WTC11 (cell line): Measurements from ENCODE around the gene SETD4. TPM values are rescaled to one million over a fixed set of nuclear protein-coding genes. Genes with fewer than 3 reads are reported as not detected.

Source experiments
- ATF3 ChIP-seq: sonication (generic); formaldehyde crosslinking; conservative IDR thresholded peaks from 2 replicates; pipeline ENCODE4 v1.8.1; 2022; ENCODE audit warnings: mild to moderate bottlenecking, missing genetic modification reagents
- CBFB ChIP-seq: sonication (generic); formaldehyde crosslinking; IDR thresholded peaks from 2 replicates; pipeline ENCODE4 v1.8.1; 2022; ENCODE audit warnings: mild to moderate bottlenecking, low read depth, missing genetic modification reagents
- E2F5 ChIP-seq: sonication (generic); formaldehyde crosslinking; IDR thresholded peaks from 2 replicates; pipeline ENCODE4 v1.8.1; 2022; ENCODE audit warnings: mild to moderate bottlenecking, moderate library complexity, missing genetic modification reagents
- ELF4 ChIP-seq: sonication (generic); formaldehyde crosslinking; IDR thresholded peaks from 2 replicates; pipeline ENCODE4 v1.8.1; 2022; ENCODE audit warnings: low read depth, mild to moderate bottlenecking, moderate library complexity, missing genetic modification reagents
- ESRRA ChIP-seq: sonication (generic); formaldehyde crosslinking; IDR thresholded peaks from 2 replicates; pipeline ENCODE4 v1.8.1; 2022; ENCODE audit warnings: mild to moderate bottlenecking, missing genetic modification reagents, borderline replicate concordance
- FOXK1 ChIP-seq: sonication (generic); formaldehyde crosslinking; IDR thresholded peaks from 2 replicates; pipeline ENCODE4 v1.8.0; 2022; ENCODE audit warnings: mild to moderate bottlenecking, moderate library complexity, missing genetic modification reagents
- FOXP4 ChIP-seq: sonication (generic); formaldehyde crosslinking; IDR thresholded peaks from 2 replicates; pipeline ENCODE4 v1.8.0; 2022; ENCODE audit warnings: mild to moderate bottlenecking, missing genetic modification reagents
- GTF2I ChIP-seq: fragments of 250-450 bp; sonication (Bioruptor Pico); conservative IDR thresholded peaks from 2 replicates; pipeline ENCODE4 v1.4.0; 2021; ENCODE audit warnings: mild to moderate bottlenecking
- HMGXB4 ChIP-seq: sonication (generic); formaldehyde crosslinking; IDR thresholded peaks from 2 replicates; pipeline ENCODE4 v1.8.1; 2023; ENCODE audit warnings: mild to moderate bottlenecking, moderate library complexity, missing genetic modification reagents
- JUN ChIP-seq: sonication (generic); formaldehyde crosslinking; IDR thresholded peaks from 2 replicates; pipeline ENCODE4 v1.8.0; 2023; ENCODE audit warnings: mild to moderate bottlenecking, missing genetic modification reagents
- MAX ChIP-seq: sonication (generic); formaldehyde crosslinking; IDR thresholded peaks from 2 replicates; pipeline ENCODE4 v1.8.0; 2022; ENCODE audit warnings: mild to moderate bottlenecking, missing genetic modification reagents
- NFATC4 ChIP-seq: fragments of 250-450 bp; sonication (Bioruptor Pico); IDR thresholded peaks from 2 replicates; pipeline ENCODE4 v1.9.0; 2021; ENCODE audit warnings: mild to moderate bottlenecking
- NR2C2 ChIP-seq: sonication (generic); formaldehyde crosslinking; IDR thresholded peaks from 2 replicates; pipeline ENCODE4 v1.8.0; 2022; ENCODE audit warnings: mild to moderate bottlenecking, missing genetic modification reagents
- RELA ChIP-seq: sonication (generic); formaldehyde crosslinking; IDR thresholded peaks from 2 replicates; pipeline ENCODE4 v1.8.1; 2022; ENCODE audit warnings: missing genetic modification reagents, mild to moderate bottlenecking, borderline replicate concordance
- SMAD4 ChIP-seq: sonication (generic); formaldehyde crosslinking; IDR thresholded peaks from 2 replicates; pipeline ENCODE4 v1.8.0; 2022; ENCODE audit warnings: mild to moderate bottlenecking, missing genetic modification reagents
- SP1 ChIP-seq: sonication (generic); formaldehyde crosslinking; conservative IDR thresholded peaks from 2 replicates; pipeline ENCODE4 v1.8.1; 2022; ENCODE audit warnings: missing genetic modification reagents
- STAT6 ChIP-seq: sonication (generic); formaldehyde crosslinking; conservative IDR thresholded peaks from 2 replicates; pipeline ENCODE4 v1.8.1; 2023; ENCODE audit warnings: mild to moderate bottlenecking, low read depth, missing genetic modification reagents, moderate library complexity
- TP53 ChIP-seq: sonication (generic); formaldehyde crosslinking; IDR thresholded peaks from 2 replicates; pipeline ENCODE4 v1.8.1; 2023; ENCODE audit warnings: mild to moderate bottlenecking, missing genetic modification reagents
- USF1 ChIP-seq: sonication (generic); formaldehyde crosslinking; IDR thresholded peaks from 2 replicates; pipeline ENCODE4 v1.8.0; 2022; ENCODE audit warnings: mild to moderate bottlenecking, missing genetic modification reagents
- ZBTB21 ChIP-seq: sonication (generic); formaldehyde crosslinking; IDR thresholded peaks from 2 replicates; pipeline ENCODE4 v1.8.1; 2023; ENCODE audit warnings: mild to moderate bottlenecking, missing genetic modification reagents, borderline replicate concordance
- ZBTB43 ChIP-seq: sonication (generic); formaldehyde crosslinking; IDR thresholded peaks from 2 replicates; pipeline ENCODE4 v1.8.1; 2023; ENCODE audit warnings: mild to moderate bottlenecking, missing genetic modification reagents
- ZNF121 ChIP-seq: sonication (generic); formaldehyde crosslinking; IDR thresholded peaks from 2 replicates; pipeline ENCODE4 v1.8.0; 2023; ENCODE audit warnings: missing genetic modification reagents
- ZNF232 ChIP-seq: sonication (generic); formaldehyde crosslinking; IDR thresholded peaks from 2 replicates; pipeline ENCODE4 v1.8.0; 2022; ENCODE audit warnings: mild to moderate bottlenecking, missing genetic modification reagents
- ZNF281 ChIP-seq: sonication (generic); formaldehyde crosslinking; IDR thresholded peaks from 2 replicates; pipeline ENCODE4 v1.8.0; 2023; ENCODE audit warnings: mild to moderate bottlenecking, missing genetic modification reagents
- ZNF423 ChIP-seq: fragments of 250-450 bp; sonication (Bioruptor Pico); IDR thresholded peaks from 2 replicates; pipeline ENCODE4 v2.1.2; 2022; ENCODE audit warnings: mild to moderate bottlenecking, moderate library complexity
- total RNA-seq: library from RNA; stranded (reverse); gene quantifications from 3 replicates; pipeline ENCODE4 v1.2.3, GENCODE V29; 2021

Gene SETD4
- total RNA-seq, 1 experiment from 2014 or later, result 64.8 TPM

GRCh38 chr21:36069713-36070583, 9.6 kb upstream of the SETD4 start, which contains the start of gene CBR1 (continued):
- TF ChIP-seq SP1 (CRISPR knock-in tag) (peak; percentile 84), ESRRA (CRISPR knock-in tag) (no peak; the same call in 1 of the 2 replicates), E2F5 (peak; percentile 70), ZNF281 (peak; percentile 75; the same call in 1 of the 2 replicates), SMAD4 (peak; percentile 24; the same call in 1 of the 2 replicates), ELF4 (CRISPR knock-in tag) (peak; percentile 88; the same call in 1 of the 2 replicates), ZNF121 (CRISPR knock-in tag) (no peak), NR2C2 (no peak), RELA (CRISPR knock-in tag) (no peak; the same call in none of the 2 replicates), NFATC4 (CRISPR knock-in tag) (no peak), FOXK1 (CRISPR knock-in tag) (peak; percentile 75), ZNF423 (CRISPR knock-in tag) (no peak), JUN (CRISPR knock-in tag) (peak; percentile 51; the same call in 1 of the 2 replicates), USF1 (CRISPR knock-in tag) (peak; percentile 92), CBFB (peak; percentile 28; the same call in 1 of the 2 replicates), ATF3 (CRISPR knock-in tag) (no peak), FOXP4 (peak; percentile 94), GTF2I (CRISPR knock-in tag) (no peak), ZBTB43 (CRISPR knock-in tag) (peak; percentile 84; the same call in 1 of the 2 replicates), TP53 (CRISPR knock-in tag) (peak; percentile 88; the same call in 1 of the 2 replicates), ZBTB21 (peak; percentile 85), HMGXB4 (CRISPR knock-in tag) (peak; percentile 87), STAT6 (CRISPR knock-in tag) (no peak), ZNF232 (CRISPR knock-in tag) (peak; percentile 94), MAX (CRISPR knock-in tag) (peak; percentile 98)
